DOHH2 (cell line): ENCODE results near the gene BTRC.

Experiments
- H3F3A ChIP-seq: fragments of 200-600 bp; sonication (generic), shearing (Covaris generic); 2 replicates; pipeline ENCODE4 v1.6.0; 2016; ENCODE audit warnings: antibody characterized with exemption, mild to moderate bottlenecking; ENCODE audit not compliant: control insufficient read depth, insufficient read depth
- H3K27ac ChIP-seq: fragments of 200-600 bp; sonication (generic); 2 replicates; pipeline ENCODE4 v1.5.1; 2014; ENCODE audit warnings: low read depth, mild to moderate bottlenecking, low read length, moderate library complexity
- H3K27me3 ChIP-seq: fragments of 200-600 bp; sonication (generic); 2 replicates; pipeline ENCODE4 v1.6.1; 2014; ENCODE audit warnings: mild to moderate bottlenecking, low read length, mixed read lengths; ENCODE audit not compliant: control insufficient read depth
- H3K36me3 ChIP-seq: fragments of 200-600 bp; sonication (generic); 2 replicates; pipeline ENCODE4 v1.6.1; 2014; ENCODE audit warnings: mild to moderate bottlenecking, low read length, moderate library complexity, mixed read lengths; ENCODE audit not compliant: control insufficient read depth
- H3K4me1 ChIP-seq: fragments of 200-600 bp; sonication (generic); 2 replicates; pipeline ENCODE4 v1.6.1; 2014; ENCODE audit warnings: mild to moderate bottlenecking, low read length, mixed read lengths; ENCODE audit not compliant: control insufficient read depth
- H3K4me2 ChIP-seq: fragments of 200-600 bp; sonication (generic); 2 replicates; pipeline ENCODE4 v1.6.0; 2014; ENCODE audit warnings: mild to moderate bottlenecking, low read length, moderate library complexity
- H3K4me3 ChIP-seq: fragments of 200-600 bp; sonication (generic); 2 replicates; pipeline ENCODE4 v1.5.1; 2014; ENCODE audit warnings: mild to moderate bottlenecking, low read length, mixed read lengths
- H3K79me2 ChIP-seq: fragments of 200-600 bp; sonication (generic); 2 replicates; pipeline ENCODE4 v1.6.1; 2014; ENCODE audit warnings: mild to moderate bottlenecking, low read length, mixed read lengths; ENCODE audit not compliant: control insufficient read depth
- H3K9me2 ChIP-seq: fragments of 200-600 bp; sonication (generic); replicated peaks from 2 replicates; pipeline ENCODE4 v1.6.1; 2014; ENCODE audit warnings: mild to moderate bottlenecking, low read length, mixed read lengths; ENCODE audit not compliant: control insufficient read depth
- H3K9me3 ChIP-seq: fragments of 200-600 bp; sonication (generic); 2 replicates; pipeline ENCODE4 v1.6.1; 2014; ENCODE audit warnings: antibody characterized with exemption, low read length, mixed read lengths; ENCODE audit not compliant: control insufficient read depth, insufficient read depth
- H4K20me1 ChIP-seq: fragments of 200-600 bp; sonication (generic); 2 replicates; pipeline ENCODE4 v1.6.0; 2014; ENCODE audit warnings: low read depth, mild to moderate bottlenecking, antibody characterized with exemption, low read length, moderate library complexity; ENCODE audit not compliant: control insufficient read depth, insufficient read depth
- EZH2phosphoT487 ChIP-seq: fragments of 200-600 bp; sonication (generic); IDR thresholded peaks from 2 replicates; pipeline ENCODE4 v1.6.1; 2017; ENCODE audit warnings: borderline replicate concordance, mild to moderate bottlenecking, antibody characterized with exemption, low read length, moderate library complexity, mixed read lengths
- TF ChIP-seq, protein P1 (sequence below): fragments of 200-600 bp; sonication (generic); IDR thresholded peaks from one replicate; pipeline ENCODE4 v1.5.1; 2014; ENCODE audit warnings: antibody characterized with exemption, mild to moderate bottlenecking, low read depth, low read length; ENCODE audit not compliant: poor library complexity, severe bottlenecking

Gene BTRC

DNA sequence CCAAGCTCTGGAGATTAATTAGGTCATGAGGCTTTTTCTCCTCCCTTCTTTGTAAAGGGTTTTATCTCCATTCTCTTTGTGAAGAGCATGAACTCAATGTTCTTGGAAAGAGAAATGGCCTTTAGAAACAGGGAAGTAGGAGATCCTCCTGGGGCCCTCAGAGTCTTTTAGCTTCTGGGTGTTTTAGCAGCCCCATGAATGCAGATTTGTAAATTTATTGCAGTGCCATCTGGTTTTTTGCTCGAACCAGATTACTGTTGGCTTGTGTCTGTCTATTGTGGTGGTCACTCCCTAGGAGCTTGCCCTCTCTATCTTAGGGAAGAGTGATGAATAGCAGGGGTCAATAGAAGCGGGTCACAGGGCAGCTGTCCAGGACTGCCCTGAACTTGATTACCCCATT lies 110.6 kb downstream of the BTRC start:
- Histone ChIP-seq H3F3A (no peaks in the 10 kb centered on the region), H3K79me2 (no peaks in the 10 kb centered on the region), H3K4me1 (no peaks in the 10 kb centered on the region), H3K9me3 (no peaks in the 10 kb centered on the region), H3K4me2 (no peak overlapping the region), H3K4me3 (no peak overlapping the region), H3K9me2 (no peaks in the 10 kb centered on the region), H3K27ac (no peak overlapping the region), H4K20me1 (no peaks in the 10 kb centered on the region), H3K27me3 (no peaks in the 10 kb centered on the region), H3K36me3 (no peaks in the 10 kb centered on the region)
- TF ChIP-seq EZH2phosphoT487, result no peak
- TF ChIP-seq, protein P1, sequence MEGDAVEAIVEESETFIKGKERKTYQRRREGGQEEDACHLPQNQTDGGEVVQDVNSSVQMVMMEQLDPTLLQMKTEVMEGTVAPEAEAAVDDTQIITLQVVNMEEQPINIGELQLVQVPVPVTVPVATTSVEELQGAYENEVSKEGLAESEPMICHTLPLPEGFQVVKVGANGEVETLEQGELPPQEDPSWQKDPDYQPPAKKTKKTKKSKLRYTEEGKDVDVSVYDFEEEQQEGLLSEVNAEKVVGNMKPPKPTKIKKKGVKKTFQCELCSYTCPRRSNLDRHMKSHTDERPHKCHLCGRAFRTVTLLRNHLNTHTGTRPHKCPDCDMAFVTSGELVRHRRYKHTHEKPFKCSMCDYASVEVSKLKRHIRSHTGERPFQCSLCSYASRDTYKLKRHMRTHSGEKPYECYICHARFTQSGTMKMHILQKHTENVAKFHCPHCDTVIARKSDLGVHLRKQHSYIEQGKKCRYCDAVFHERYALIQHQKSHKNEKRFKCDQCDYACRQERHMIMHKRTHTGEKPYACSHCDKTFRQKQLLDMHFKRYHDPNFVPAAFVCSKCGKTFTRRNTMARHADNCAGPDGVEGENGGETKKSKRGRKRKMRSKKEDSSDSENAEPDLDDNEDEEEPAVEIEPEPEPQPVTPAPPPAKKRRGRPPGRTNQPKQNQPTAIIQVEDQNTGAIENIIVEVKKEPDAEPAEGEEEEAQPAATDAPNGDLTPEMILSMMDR, result no peak

DNA sequence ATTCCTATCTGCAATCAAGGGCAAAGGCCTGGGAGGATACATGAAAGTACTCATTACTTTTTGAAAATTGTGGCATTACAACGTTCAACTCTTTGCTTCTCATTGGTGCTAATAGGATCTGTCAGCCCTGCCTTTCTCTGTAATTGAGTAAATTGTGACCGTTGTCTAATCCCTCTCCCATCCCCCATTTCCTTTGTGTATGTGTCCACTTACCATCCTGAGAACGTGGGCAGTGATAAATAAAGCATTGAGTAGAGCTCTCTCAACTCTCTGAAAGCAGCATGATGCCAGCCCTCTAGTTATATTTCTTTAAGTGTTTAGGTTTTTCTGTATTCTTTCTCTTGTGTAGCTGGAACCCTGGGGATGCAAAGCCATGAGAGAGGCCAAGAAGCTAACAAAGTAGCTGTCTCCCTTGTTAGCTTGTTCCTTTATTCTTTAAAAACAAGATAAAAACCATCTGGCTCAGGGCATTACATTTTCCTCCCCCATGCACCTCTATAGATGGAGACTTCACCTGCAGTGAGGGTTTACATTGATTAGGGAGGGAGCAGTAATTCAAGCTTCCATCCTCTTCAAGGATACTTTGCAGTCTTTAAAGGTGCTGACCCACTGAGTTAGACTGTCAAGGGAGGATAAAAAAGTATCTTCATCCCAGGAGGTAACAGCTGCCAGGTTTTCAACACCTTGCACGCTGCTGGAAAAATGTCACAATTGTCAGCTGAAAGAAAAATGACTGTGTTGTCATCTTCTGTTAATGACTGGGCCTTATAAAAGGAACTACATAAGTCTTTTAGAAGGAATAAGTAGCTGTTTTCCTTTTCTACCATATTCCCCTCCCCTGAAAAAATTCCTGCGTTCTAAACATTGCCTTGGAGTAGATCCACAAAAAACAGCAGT lies 112.3 kb downstream of the BTRC start:
- Histone ChIP-seq H3K4me3 (no peak overlapping the region), H3F3A (no peaks in the 10 kb centered on the region), H3K27me3 (no peaks in the 10 kb centered on the region), H3K4me1 (no peaks in the 10 kb centered on the region), H3K9me3 (no peaks in the 10 kb centered on the region), H3K9me2 (no peaks in the 10 kb centered on the region), H3K79me2 (no peaks in the 10 kb centered on the region), H3K36me3 (no peaks in the 10 kb centered on the region), H3K27ac (no peak overlapping the region), H3K4me2 (no peak overlapping the region), H4K20me1 (no peaks in the 10 kb centered on the region)
- TF ChIP-seq EZH2phosphoT487, result no peak
- TF ChIP-seq, protein P1, result no peak

DNA sequence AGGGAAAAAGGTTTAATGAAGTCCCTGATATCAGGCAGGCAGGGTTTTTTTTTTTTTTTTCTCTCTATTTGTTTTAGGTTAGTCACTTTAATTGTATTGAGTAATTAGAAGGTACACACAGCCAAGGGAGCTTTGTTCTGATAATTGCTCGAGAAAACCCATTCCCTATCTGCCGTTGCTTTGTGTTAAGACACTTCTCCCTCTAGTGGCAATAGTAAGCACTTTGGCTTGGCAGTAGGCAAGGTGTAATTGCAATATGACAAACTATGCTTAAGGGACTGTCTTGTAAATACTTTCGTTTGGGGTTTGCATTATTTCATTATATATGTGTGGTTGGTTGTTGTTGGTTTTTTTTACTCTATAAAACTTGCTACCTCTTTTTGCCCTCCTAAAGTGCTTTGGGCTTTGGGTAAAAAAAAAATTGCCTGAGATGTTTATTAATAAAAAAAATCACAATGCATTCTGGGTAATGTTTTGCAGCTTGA lies 113.4 kb downstream of the BTRC start:
- H3K4me3 ChIP-seq, result no peak overlapping the region
- TF ChIP-seq, protein P1, result peak; percentile 90
- TF ChIP-seq EZH2phosphoT487, result no peak
- H3K27ac ChIP-seq, result no peak overlapping the region
- H3F3A ChIP-seq, result no peaks in the 10 kb centered on the region
- H4K20me1 ChIP-seq, result no peaks in the 10 kb centered on the region
- H3K36me3 ChIP-seq, result no peaks in the 10 kb centered on the region
- no peaks in the 10 kb centered on the region for H3K79me2 ChIP-seq
- H3K4me1 ChIP-seq, result no peaks in the 10 kb centered on the region
- H3K9me3 ChIP-seq, result no peaks in the 10 kb centered on the region
- no peaks in the 10 kb centered on the region for H3K9me2 ChIP-seq
- peak overlapping the region; percentile 27; the same call in 1 of the 2 replicates for H3K4me2 ChIP-seq
- no peaks in the 10 kb centered on the region for H3K27me3 ChIP-seq
